Endothelial cell of umbilical vein (primary cell): ENCODE measurements around the gene C16orf95. TPM values are rescaled to one million over a fixed set of nuclear protein-coding genes. Genes with fewer than 3 reads are reported as not detected.

Experiments
- BruUV-seq: library from RNA; stranded (reverse); fragments of 400-500 nt; replicated peaks from 2 replicates; lab custom pipeline; 2021; lab: Mats Ljungman, UMichigan
- CTCF ChIA-PET: fragments of 300-600, 350-600 bp; sonication (Branson Sonifier 250); formaldehyde crosslinking; loops from one replicate; lab custom pipeline; 2021; ENCODE audit warnings: antibody characterized with exemption, inconsistent platforms; lab: Charles Lee
- POLR2A ChIA-PET: fragments of 300-600, 350-600 bp; sonication (Branson Sonifier 250); formaldehyde crosslinking; loops from one replicate; lab custom pipeline; 2021; ENCODE audit warnings: antibody characterized with exemption, inconsistent platforms; lab: Charles Lee
- DNase-seq: peaks from one replicate; pipeline ENCODE4 v3.0.0-alpha.2; 2011; ENCODE audit warnings: low read depth, low spot score
- FAIRE-seq: peaks from 2 replicates; lab custom pipeline; 2011; peaks lifted over from hg19 to GRCh38; lab: Jason Lieb, UNC
- H2AFZ ChIP-seq: 2 replicates; pipeline ENCODE4 v1.6.0; 2012; ENCODE audit warnings: low read depth, low read length, control low read depth, inconsistent platforms
- H3K27ac ChIP-seq: 2 replicates; pipeline ENCODE4 v1.5.1; 2011; ENCODE audit warnings: low read depth, mild to moderate bottlenecking, control low read depth, low read length, moderate library complexity; ENCODE audit not compliant: insufficient read depth
- H3K27me3 ChIP-seq, 2 experiments: 2 replicates each; pipeline versions ENCODE4 v1.6.0 to v1.6.1; 2011; ENCODE audit warnings: low read length in 2 of 2, mixed read lengths in 1 of 2; ENCODE audit not compliant: control insufficient read depth in 2 of 2, insufficient read depth in 2 of 2
- H3K36me3 ChIP-seq, 2 experiments: 2 replicates in 1 of 2; 3 replicates in 1 of 2; pipeline ENCODE4 v1.5.1; 2011; ENCODE audit warnings: low read length in 2 of 2, mild to moderate bottlenecking in 1 of 2, moderate library complexity in 1 of 2; ENCODE audit not compliant: control insufficient read depth in 2 of 2, insufficient read depth in 2 of 2; ENCODE audit errors: extremely low read depth in 1 of 2
- H3K4me1 ChIP-seq: 3 replicates; pipeline ENCODE4 v1.5.1; 2011; ENCODE audit warnings: mild to moderate bottlenecking, low read length; ENCODE audit not compliant: control insufficient read depth, insufficient read depth; ENCODE audit errors: extremely low read depth
- H3K4me2 ChIP-seq: 2 replicates; pipeline ENCODE4 v1.6.1; 2011; ENCODE audit warnings: low read length, control low read depth, mixed read lengths; ENCODE audit not compliant: insufficient read depth
- H3K4me3 ChIP-seq, 3 experiments: fragments of 200-600 bp in 1 of 3; sonication (generic), shearing (Covaris generic) in 1 of 3; replicated peaks in 1 of 3; 2 replicates each; pipeline ENCODE4 v1.5.1; 2011 to 2016; ENCODE audit warnings: control low read depth in 3 of 3, low read length in 3 of 3, mild to moderate bottlenecking in 2 of 3, inconsistent platforms in 1 of 3, low read depth in 1 of 3, moderate library complexity in 1 of 3; ENCODE audit not compliant: insufficient read depth in 1 of 3
- H3K79me2 ChIP-seq: 2 replicates; pipeline ENCODE4 v1.6.0; 2012; ENCODE audit warnings: low read length, inconsistent platforms; ENCODE audit not compliant: control insufficient read depth, insufficient read depth
- H3K9ac ChIP-seq: replicated peaks from 2 replicates; pipeline ENCODE3; 2011; ENCODE audit warnings: low read length, control low read depth; ENCODE audit not compliant: insufficient read depth; ENCODE audit errors: extremely low read depth
- H3K9me1 ChIP-seq: replicated peaks from 3 replicates; pipeline ENCODE4 v1.6.0; 2011; ENCODE audit warnings: mild to moderate bottlenecking, low read length; ENCODE audit not compliant: control insufficient read depth, insufficient read depth; ENCODE audit errors: extremely low read depth
- H3K9me3 ChIP-seq: replicated peaks from 2 replicates; pipeline ENCODE4 v1.5.1; 2012; ENCODE audit warnings: low read length, inconsistent platforms; ENCODE audit not compliant: control insufficient read depth, insufficient read depth
- H4K20me1 ChIP-seq: replicated peaks from 2 replicates; pipeline ENCODE3; 2011; ENCODE audit warnings: mild to moderate bottlenecking, low read length; ENCODE audit not compliant: control insufficient read depth, insufficient read depth; ENCODE audit errors: extremely low read depth
- EZH2 ChIP-seq: IDR thresholded peaks from 2 replicates; pipeline ENCODE4 v1.6.1; 2012; ENCODE audit warnings: borderline replicate concordance, low read depth, mild to moderate bottlenecking, moderate library complexity, low read length, inconsistent platforms; ENCODE audit not compliant: severe bottlenecking
- GATA2 ChIP-seq: IDR thresholded peaks from 2 replicates; pipeline ENCODE4 v1.7.0; 2011; ENCODE audit warnings: low read depth, mild to moderate bottlenecking, moderate library complexity, mixed read lengths, low read length; ENCODE audit not compliant: insufficient read length, insufficient read depth
- JUN ChIP-seq: IDR thresholded peaks from 2 replicates; pipeline ENCODE4 v1.6.1; 2011; ENCODE audit warnings: borderline replicate concordance, low read depth; ENCODE audit not compliant: insufficient read length, insufficient read depth
- POLR2A ChIP-seq: IDR thresholded peaks from 2 replicates; pipeline ENCODE4 v1.6.1; 2012; ENCODE audit warnings: low read depth, mild to moderate bottlenecking, control low read depth, low read length
- POLR2AphosphoS5 ChIP-seq: IDR thresholded peaks from 2 replicates; pipeline ENCODE4 v1.6.1; 2012; ENCODE audit warnings: low read depth, mild to moderate bottlenecking, control low read depth, low read length, moderate library complexity; ENCODE audit not compliant: insufficient read depth
- dilution Hi-C: fragments of 300-500 bp; cut with MboI; formaldehyde crosslinking; loops from one replicate; pipeline ENCODE4 v1.15.0; 2019; ENCODE audit warnings: low sequenced_read_pairs; ENCODE audit not compliant: extremely low pct_ligation_motif_present
- intact Hi-C: fragments of 100-400 bp; cut with micrococcal nuclease; formaldehyde crosslinking; loops from one replicate; pipeline ENCODE4 v1.10.0; 2022
- polyA plus RNA-seq, 4 experiments: library from polyadenylated mRNA; depleted of rRNA in 3 of 4; stranded (reverse) in 3 of 4; unstranded in 1 of 4; fragments of >200 nt; gene quantifications; 2 replicates each; pipeline versions ENCODE4 v1.2.1 to v1.2.3, GENCODE V29; 2011 to 2012; ENCODE audit warnings: missing spikeins in 1 of 4
- total RNA-seq: library from RNA; stranded (reverse); gene quantifications from 2 replicates; pipeline ENCODE4 v1.2.3, GENCODE V29; 2021
- TF ChIP-seq, protein P1 (sequence below): IDR thresholded peaks from 2 replicates; pipeline ENCODE4 v1.6.1; 2011; ENCODE audit not compliant: insufficient read depth, insufficient read length

The C16orf95 gene
- total and polyA plus RNA-seq, 2 donors (not counting 3 experiments of a cell fraction or from before 2014, with no cell fraction given): 4.0 to 6.6 TPM

DNA sequence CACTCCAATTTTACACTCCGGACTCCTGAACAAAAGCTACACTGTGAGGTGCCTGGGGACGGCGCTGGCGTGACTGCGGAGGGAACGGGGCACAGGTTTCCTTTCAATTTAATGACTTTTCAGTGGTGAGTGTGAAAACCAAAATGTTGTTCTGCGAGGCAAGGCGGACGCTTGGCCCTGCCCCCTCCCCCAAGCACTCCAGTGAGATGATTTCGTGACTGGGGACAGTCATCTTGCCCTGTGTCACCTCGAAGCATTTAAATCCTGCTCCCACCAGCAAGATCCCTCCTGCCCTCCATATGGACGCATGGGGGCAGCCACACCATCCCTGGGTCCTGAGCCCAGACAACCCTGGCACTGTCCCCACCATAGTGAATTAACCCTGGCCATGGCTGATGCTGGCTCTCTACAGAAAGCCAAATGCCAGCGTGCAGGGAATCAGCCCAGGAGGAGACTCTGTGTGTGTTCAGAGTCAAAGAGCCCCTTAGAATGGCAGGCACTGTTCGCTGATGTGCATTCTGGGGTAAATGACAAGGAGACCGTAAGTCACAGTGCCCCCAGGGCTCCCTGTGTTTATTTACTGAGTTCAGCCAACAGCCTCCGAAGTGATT lies 41.0 kb downstream of the C16orf95 start:
- FAIRE-seq: no peak
- Histone ChIP-seq H3K27me3 (no peaks in the 10 kb centered on the region), H3K9me3 (no peaks in the 10 kb centered on the region), H4K20me1 (no peaks in the 10 kb centered on the region), H2AFZ (peak overlapping the region; percentile 17), H3K36me3 (no peaks in the 10 kb centered on the region), H3K9me1 (no peaks in the 10 kb centered on the region), H3K9ac (no peak overlapping the region), H3K4me3 (no peak overlapping the region), H3K4me2 (no peak overlapping the region), H3K27ac (no peak overlapping the region), H3K79me2 (no peaks in the 10 kb centered on the region), H3K4me1 (peaks cover 4% of the 10 kb centered on the region)
- peak; percentile 8 for DNase-seq
- POLR2A ChIA-PET: no interaction called here
- intact Hi-C loops: loop anchor here (5.0 to 10.0 kb wide), 3 partner anchors 89 to 511 kb away; no protein-coding TSS in a partner anchor
- CTCF ChIA-PET: interaction anchor here (1.0 to 7.2 kb wide), 5 partner anchors 73 to 713 kb away, joined by 3 to 108 read pairs (median 5); no protein-coding TSS in a partner anchor
- dilution Hi-C loops: no loop called here
- TF ChIP-seq EZH2 (no peak), JUN (no peak), POLR2A (no peak), POLR2AphosphoS5 (no peak), GATA2 (no peak)
- TF ChIP-seq, protein P1, sequence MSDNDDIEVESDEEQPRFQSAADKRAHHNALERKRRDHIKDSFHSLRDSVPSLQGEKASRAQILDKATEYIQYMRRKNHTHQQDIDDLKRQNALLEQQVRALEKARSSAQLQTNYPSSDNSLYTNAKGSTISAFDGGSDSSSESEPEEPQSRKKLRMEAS: no peak
- no TSS peak for BruUV-seq

DNA sequence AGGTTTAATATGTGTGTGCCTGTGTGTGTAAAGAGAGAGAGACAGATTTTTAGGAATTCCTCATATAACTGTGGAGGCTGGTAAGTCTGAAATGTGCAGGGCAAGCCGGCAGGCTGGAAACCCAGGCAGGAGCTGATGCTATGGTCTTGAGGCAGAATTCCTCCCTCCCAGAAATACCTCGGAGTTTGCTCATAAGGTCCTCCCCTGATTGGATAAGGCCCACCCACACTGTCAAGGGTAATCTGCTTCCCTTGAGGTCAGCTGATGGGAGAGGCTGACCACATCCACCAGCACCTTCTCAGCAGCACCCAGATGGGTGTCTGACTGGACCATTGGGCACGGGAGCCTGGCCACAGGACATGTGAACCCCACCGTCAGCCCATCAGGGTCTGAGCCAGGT lies 42.4 kb downstream of the C16orf95 start:
- Histone ChIP-seq H3K27me3 (no peaks in the 10 kb centered on the region), H3K9ac (no peak overlapping the region), H3K4me2 (no peak overlapping the region), H3K9me1 (no peaks in the 10 kb centered on the region), H3K9me3 (no peaks in the 10 kb centered on the region), H3K4me1 (peaks cover 4% of the 10 kb centered on the region), H3K36me3 (no peaks in the 10 kb centered on the region), H2AFZ (no peak overlapping the region), H4K20me1 (no peaks in the 10 kb centered on the region), H3K4me3 (no peak overlapping the region), H3K27ac (no peak overlapping the region), H3K79me2 (no peaks in the 10 kb centered on the region)
- TF ChIP-seq EZH2 (no peak), POLR2A (no peak), JUN (no peak), POLR2AphosphoS5 (no peak)
- TF ChIP-seq, protein P1: no peak
- POLR2A ChIA-PET: no interaction called here
- intact Hi-C loops: loop anchor here (5.0 to 10.0 kb wide), 3 partner anchors 87 to 510 kb away; no protein-coding TSS in a partner anchor
- CTCF ChIA-PET: interaction anchor here (1.6 to 7.2 kb wide), 2 partner anchors 212 to 712 kb away, joined by 5 to 108 read pairs; no protein-coding TSS in a partner anchor
- BruUV-seq: no TSS peak
- dilution Hi-C loops: no loop called here
- DNase-seq: no peak
- no peak for FAIRE-seq
